MM.1S (cell line): ENCODE measurements around the gene STX7.
A peak's percentile ranks its signal among the peaks of the same experiment; 100 is the strongest.
"Not testable (repeated sequence)": the region's sequence is repeated elsewhere in the genome, so short reads cannot be mapped to it uniquely, and the experiment has no call there.

Experiments
- DNase-seq: peaks from one replicate; pipeline ENCODE4 v3.0.0-alpha.2; 2015
- H2AFZ ChIP-seq: fragments of 300-600 bp; sonication (generic); 2 replicates; pipeline ENCODE4 v1.6.0; 2016; ENCODE audit warnings: antibody characterized with exemption, low read length
- H3F3A ChIP-seq: fragments of 300-600 bp; sonication (generic); 2 replicates; pipeline ENCODE4 v1.6.1; 2016; ENCODE audit warnings: mild to moderate bottlenecking, antibody characterized with exemption, low read length, moderate library complexity, mixed read lengths; ENCODE audit not compliant: insufficient read depth
- H3K27ac ChIP-seq: fragments of 300-600 bp; sonication (generic); 2 replicates; pipeline ENCODE4 v1.5.1; 2016; ENCODE audit warnings: mild to moderate bottlenecking, low read length
- H3K27me3 ChIP-seq: fragments of 300-600 bp; sonication (generic); replicated peaks from 2 replicates; pipeline ENCODE4 v1.6.0; 2016; ENCODE audit warnings: low read length; ENCODE audit not compliant: insufficient read depth
- H3K36me3 ChIP-seq: fragments of 300-600 bp; sonication (generic); replicated peaks from 2 replicates; pipeline ENCODE4 v1.6.1; 2016; ENCODE audit warnings: mild to moderate bottlenecking, low read length, mixed read lengths; ENCODE audit not compliant: insufficient read depth
- H3K4me1 ChIP-seq: fragments of 300-600 bp; sonication (generic); 2 replicates; pipeline ENCODE4 v1.6.1; 2016; ENCODE audit warnings: low read length, mixed read lengths
- H3K4me2 ChIP-seq: fragments of 300-600 bp; sonication (generic); 2 replicates; pipeline ENCODE4 v1.6.0; 2016; ENCODE audit warnings: low read depth, low read length
- H3K4me3 ChIP-seq: fragments of 300-600 bp; sonication (generic); 2 replicates; pipeline ENCODE4 v1.5.1; 2016; ENCODE audit warnings: low read length, mixed read lengths
- H3K79me2 ChIP-seq: fragments of 300-600 bp; sonication (generic); 2 replicates; pipeline ENCODE4 v1.6.1; 2016; ENCODE audit warnings: mixed run types, low read length, mixed read lengths
- H3K9ac ChIP-seq: fragments of 300-600 bp; sonication (generic); 2 replicates; pipeline ENCODE4 v1.6.1; 2016; ENCODE audit warnings: low read length, mixed read lengths
- H3K9me2 ChIP-seq: fragments of 300-600 bp; sonication (generic); replicated peaks from 2 replicates; pipeline ENCODE4 v1.6.1; 2016; ENCODE audit warnings: mild to moderate bottlenecking, low read length, mixed read lengths; ENCODE audit not compliant: insufficient read depth
- H3K9me3 ChIP-seq: fragments of 300-600 bp; sonication (generic); replicated peaks from 2 replicates; pipeline ENCODE4 v1.6.1; 2016; ENCODE audit warnings: mild to moderate bottlenecking, low read length, mixed read lengths; ENCODE audit not compliant: insufficient read depth
- H4K20me1 ChIP-seq: fragments of 300-600 bp; sonication (generic); 2 replicates; pipeline ENCODE4 v1.6.1; 2016; ENCODE audit warnings: mild to moderate bottlenecking, low read length, moderate library complexity, mixed read lengths; ENCODE audit not compliant: insufficient read depth
- EZH2 ChIP-seq: fragments of 300-600 bp; sonication (generic); optimal IDR thresholded peaks from 2 replicates; pipeline ENCODE3; 2017; ENCODE audit warnings: low read depth, mild to moderate bottlenecking, antibody characterized with exemption, low read length, mixed read lengths
- EZH2phosphoT487 ChIP-seq: fragments of 300-600 bp; sonication (generic); IDR thresholded peaks from 2 replicates; pipeline ENCODE4 v1.6.1; 2018; ENCODE audit warnings: antibody characterized with exemption, low read length
- TF ChIP-seq, protein P1 (sequence below): fragments of 300-600 bp; sonication (generic); IDR thresholded peaks from 2 replicates; pipeline ENCODE4 v1.5.1; 2016; ENCODE audit warnings: antibody characterized with exemption, low read length, mixed read lengths

STX7 gene, protein sequence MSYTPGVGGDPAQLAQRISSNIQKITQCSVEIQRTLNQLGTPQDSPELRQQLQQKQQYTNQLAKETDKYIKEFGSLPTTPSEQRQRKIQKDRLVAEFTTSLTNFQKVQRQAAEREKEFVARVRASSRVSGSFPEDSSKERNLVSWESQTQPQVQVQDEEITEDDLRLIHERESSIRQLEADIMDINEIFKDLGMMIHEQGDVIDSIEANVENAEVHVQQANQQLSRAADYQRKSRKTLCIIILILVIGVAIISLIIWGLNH

DNA sequence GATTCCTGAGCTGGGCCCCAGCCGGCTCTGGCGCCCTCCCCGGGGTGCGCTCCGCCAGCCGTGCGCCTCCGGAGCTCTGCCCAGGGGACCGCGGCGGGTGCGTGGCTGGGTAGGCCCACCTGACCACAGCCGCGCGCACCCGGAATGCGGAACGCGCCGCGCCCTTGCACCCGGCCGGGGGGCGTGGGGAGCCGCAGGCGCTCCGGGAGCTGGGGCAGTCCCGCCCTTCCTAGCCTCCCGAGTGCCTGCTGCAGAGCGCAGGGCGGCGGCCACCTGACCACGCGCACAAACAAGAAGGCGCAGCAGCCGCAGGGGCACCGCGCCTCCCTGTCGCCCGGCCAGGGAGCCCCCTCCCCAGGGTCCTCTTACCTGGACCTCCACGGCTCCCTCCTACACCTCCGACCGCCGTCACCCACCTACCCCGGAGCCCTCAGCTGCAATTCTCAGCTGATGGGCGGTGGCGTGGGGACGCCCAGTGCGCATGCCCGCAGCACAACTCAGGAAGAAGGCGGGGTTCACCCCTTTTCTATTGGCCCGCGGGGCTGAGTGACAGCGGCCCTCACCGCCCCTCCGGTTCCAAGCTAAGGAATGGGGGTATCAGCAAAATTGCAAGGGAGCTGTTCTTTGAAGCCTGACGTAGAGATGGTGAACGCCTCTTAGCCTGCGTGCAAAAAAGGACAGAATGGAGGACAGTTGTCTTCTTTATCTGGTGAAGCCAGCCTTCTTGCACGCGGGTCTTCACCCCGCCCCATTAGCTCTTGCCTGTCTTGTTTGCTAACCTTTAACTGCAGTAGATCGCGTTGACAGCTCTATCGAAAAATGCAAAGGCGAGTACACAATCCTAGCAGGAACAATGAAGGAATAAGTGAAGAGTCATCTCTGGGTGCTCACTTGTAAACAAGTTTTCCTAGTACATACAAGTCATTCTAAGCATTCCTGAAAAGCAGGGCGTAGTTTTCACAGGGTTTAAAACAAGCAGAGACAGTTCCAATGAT is at the start of gene STX7:
Gene STX7, minus strand, starts transcription at position 479 of the 995 bp plus-strand sequence. CDS start 9,586 bp downstream, outside the sequence.
- peak within 1 kb of the TSS; percentile 90 for H3K4me3 ChIP-seq
- peak within 1 kb of the TSS; percentile 92 for H2AFZ ChIP-seq
- H3K4me2 ChIP-seq = peak within 1 kb of the TSS; percentile 92
- H3K9me3 ChIP-seq = no peaks in the 10 kb centered on the region
- no peaks in the 10 kb centered on the region for H3K9me2 ChIP-seq
- TF ChIP-seq, protein P1, sequence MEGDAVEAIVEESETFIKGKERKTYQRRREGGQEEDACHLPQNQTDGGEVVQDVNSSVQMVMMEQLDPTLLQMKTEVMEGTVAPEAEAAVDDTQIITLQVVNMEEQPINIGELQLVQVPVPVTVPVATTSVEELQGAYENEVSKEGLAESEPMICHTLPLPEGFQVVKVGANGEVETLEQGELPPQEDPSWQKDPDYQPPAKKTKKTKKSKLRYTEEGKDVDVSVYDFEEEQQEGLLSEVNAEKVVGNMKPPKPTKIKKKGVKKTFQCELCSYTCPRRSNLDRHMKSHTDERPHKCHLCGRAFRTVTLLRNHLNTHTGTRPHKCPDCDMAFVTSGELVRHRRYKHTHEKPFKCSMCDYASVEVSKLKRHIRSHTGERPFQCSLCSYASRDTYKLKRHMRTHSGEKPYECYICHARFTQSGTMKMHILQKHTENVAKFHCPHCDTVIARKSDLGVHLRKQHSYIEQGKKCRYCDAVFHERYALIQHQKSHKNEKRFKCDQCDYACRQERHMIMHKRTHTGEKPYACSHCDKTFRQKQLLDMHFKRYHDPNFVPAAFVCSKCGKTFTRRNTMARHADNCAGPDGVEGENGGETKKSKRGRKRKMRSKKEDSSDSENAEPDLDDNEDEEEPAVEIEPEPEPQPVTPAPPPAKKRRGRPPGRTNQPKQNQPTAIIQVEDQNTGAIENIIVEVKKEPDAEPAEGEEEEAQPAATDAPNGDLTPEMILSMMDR = no peak
- TF ChIP-seq EZH2phosphoT487 (no peak), EZH2 (no peak)
- H3K36me3 ChIP-seq = no peaks in the 10 kb centered on the region
- H3K9ac ChIP-seq = peak within 1 kb of the TSS; percentile 65
- H3K27me3 ChIP-seq = no peaks in the 10 kb centered on the region
- H3K4me1 ChIP-seq = peaks cover 36% of the 10 kb centered on the region
- peaks cover 27% of the 10 kb centered on the region for H3F3A ChIP-seq
- H4K20me1 ChIP-seq = no peaks in the 10 kb centered on the region
- DNase-seq = peak; percentile 93
- peaks cover 46% of the 10 kb centered on the region for H3K79me2 ChIP-seq
- H3K27ac ChIP-seq = peak within 1 kb of the TSS; percentile 74

DNA sequence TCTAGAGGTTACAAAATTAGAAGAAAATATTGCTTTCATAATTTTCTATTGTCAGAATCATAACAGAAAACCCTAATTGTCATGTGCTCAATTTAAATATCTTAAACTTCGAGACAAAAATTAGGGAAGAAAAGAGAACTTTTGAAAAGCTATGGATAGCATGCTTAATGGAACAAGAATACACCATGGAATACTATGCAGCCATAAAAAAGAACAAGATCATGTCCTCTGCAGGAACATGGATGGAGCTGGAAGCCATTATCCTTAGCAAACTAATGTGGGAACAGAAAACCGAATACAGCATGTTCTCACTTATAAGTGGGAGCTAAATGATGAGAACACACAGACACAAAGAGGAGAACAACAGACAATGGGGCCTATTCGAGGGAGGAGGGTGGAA is 47.2 kb upstream of the STX7 start:
- H3K27me3 ChIP-seq, H2AFZ ChIP-seq, H3K4me3 ChIP-seq, DNase-seq, H3K27ac ChIP-seq, H3K9me2 ChIP-seq, H3K4me1 ChIP-seq, H3F3A ChIP-seq, H3K9ac ChIP-seq, H3K9me3 ChIP-seq, H3K4me2 ChIP-seq, H4K20me1 ChIP-seq, H3K79me2 ChIP-seq, H3K36me3 ChIP-seq: not testable (repeated sequence)

DNA sequence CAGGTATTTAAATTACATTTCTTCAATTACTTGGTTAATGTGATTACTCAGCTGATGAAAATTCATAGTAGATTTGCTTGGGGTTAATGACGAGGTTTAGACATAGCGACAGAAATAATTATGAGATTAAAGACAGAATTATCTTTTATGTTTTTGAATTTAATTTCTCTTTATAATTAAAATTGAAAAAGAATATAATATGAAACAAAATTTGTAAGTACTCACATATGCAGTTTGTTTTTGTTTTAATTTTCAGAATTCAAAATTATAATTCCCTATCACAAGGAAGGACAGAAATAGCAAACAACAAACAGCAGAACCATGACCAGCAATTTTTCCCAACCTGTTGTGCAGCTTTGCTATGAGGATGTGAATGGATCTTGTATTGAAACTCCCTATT is 39.5 kb upstream of the STX7 start, which contains the start of gene TAAR8:
Gene TAAR8, plus strand, starts transcription at position 301 of the 400 bp plus-strand sequence. Its CDS starts 21 bp downstream, at position 322.
- Histone ChIP-seq H3K4me2 (no peak within 1 kb of the TSS), H4K20me1 (no peaks in the 10 kb centered on the region), H3K4me3 (no peak within 1 kb of the TSS), H3K4me1 (no peaks in the 10 kb centered on the region), H3K9ac (no peak within 1 kb of the TSS), H3F3A (no peaks in the 10 kb centered on the region), H3K36me3 (no peaks in the 10 kb centered on the region), H3K79me2 (no peaks in the 10 kb centered on the region), H3K27me3 (no peaks in the 10 kb centered on the region), H3K9me3 (no peaks in the 10 kb centered on the region), H2AFZ (no peak within 1 kb of the TSS), H3K9me2 (no peaks in the 10 kb centered on the region), H3K27ac (no peak within 1 kb of the TSS)
- DNase-seq = no peak
- TF ChIP-seq, protein P1 = no peak
- TF ChIP-seq EZH2phosphoT487 (no peak), EZH2 (no peak)
